GM19193 (cell line): Measurements from ENCODE around the gene SPEG.

Experiments used
- POLR2A ChIP-seq: IDR thresholded peaks from 4 replicates; pipeline ENCODE4 v1.6.1; 2011; ENCODE audit not compliant: insufficient read depth, insufficient read length; ENCODE audit errors: extremely low read depth

SPEG gene

GRCh38 chr2:219506802-219507526, 72.3 kb downstream of the SPEG start:
- TF ChIP-seq POLR2A = no peak

DNA sequence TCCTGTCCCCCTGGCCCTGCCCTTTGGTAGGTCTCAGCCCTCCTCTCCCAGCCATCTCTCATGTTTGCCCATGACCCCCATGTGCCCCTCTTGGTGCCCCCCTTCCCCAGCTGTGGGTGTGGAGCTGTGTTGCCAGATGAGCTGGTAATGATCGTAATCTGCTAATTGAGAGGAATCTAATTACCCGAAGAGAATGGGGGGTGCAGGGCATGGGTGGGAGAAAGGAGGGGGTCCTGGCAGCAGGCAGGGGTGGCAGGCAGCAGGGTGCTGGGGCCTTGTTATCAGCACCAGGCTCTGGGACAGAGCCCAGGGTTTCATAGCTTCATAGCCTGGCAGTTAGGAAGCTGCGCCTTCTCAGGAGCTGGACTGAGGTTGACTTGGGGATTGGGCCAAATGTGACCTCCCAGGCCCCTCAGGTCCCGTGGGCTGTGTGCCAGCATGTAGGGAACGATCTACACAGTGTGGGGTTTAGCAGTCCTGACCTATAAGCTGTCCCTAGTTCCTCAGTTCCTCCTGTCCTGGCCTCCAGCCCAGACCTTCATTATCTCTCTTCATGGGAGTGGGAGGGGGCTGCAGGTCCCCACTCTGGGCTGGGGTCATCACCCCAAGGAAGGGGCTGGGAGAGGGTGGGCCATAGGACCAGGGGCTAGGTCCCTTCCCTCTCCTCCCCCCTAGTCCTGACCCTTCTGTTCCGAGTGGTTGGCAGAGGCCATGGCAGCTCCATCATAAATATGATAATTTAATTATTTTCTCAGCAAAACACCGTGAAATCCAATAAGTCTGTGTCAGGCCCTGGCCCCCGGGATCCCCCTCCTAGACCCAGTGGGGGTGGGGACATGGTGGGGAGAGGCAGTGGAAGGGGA, 73.2 kb downstream of the SPEG start:
- TF ChIP-seq POLR2A = no peak

DNA sequence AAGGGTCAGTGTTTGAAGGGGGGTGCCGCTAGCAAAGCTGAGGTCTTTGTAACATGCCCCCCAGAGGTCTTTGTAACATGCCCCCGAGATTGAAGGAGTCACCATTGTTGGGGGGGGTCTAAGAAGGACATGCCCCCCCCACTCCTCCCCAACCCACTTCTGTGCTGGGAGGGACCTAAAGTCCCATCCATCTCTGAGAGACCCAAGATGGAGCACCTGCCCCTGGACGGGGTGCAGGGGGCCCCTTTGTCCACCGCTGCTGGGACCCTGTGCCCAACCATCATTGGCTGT, 73.7 kb downstream of the SPEG start:
- no peak for TF ChIP-seq POLR2A

DNA sequence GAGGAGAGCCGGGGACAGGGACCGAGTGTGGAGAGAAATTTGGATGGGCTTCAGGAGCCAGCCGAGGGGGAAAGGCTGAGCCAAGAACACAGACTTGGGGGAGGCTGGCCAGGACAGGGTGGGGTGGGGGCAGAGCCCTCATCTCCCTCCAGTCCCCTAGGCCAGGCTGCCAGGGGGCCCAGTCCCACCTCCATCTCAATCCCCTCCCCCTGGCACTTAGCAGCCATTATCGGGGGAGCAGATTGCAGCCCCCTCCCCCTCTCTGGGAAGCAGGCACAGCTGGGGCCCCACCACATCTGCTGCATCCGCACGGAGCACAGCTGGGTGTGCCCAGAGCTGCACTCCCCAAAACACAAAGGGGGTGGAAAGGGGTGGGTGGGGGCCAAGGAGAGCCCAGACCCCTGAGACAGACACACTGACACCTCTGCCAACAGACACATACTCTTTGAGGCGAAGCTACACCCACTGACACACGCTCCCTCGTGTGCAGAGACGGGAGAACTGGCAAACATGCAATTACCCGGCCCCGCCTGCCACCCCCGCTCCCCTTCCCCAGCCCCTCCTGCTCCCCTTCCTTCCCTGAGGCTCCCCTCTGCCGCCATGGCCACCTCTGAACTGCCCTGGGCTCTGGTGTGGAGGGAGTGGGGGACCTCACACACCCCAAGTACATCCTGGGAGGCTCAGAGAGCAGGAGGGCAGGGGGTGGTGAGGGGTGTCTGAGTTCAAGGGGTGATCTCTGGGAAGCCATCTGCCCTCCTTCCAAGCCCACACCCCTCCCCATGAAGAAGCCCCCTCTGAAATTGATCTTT, 74.5 kb downstream of the SPEG start:
- no peak for TF ChIP-seq POLR2A

DNA sequence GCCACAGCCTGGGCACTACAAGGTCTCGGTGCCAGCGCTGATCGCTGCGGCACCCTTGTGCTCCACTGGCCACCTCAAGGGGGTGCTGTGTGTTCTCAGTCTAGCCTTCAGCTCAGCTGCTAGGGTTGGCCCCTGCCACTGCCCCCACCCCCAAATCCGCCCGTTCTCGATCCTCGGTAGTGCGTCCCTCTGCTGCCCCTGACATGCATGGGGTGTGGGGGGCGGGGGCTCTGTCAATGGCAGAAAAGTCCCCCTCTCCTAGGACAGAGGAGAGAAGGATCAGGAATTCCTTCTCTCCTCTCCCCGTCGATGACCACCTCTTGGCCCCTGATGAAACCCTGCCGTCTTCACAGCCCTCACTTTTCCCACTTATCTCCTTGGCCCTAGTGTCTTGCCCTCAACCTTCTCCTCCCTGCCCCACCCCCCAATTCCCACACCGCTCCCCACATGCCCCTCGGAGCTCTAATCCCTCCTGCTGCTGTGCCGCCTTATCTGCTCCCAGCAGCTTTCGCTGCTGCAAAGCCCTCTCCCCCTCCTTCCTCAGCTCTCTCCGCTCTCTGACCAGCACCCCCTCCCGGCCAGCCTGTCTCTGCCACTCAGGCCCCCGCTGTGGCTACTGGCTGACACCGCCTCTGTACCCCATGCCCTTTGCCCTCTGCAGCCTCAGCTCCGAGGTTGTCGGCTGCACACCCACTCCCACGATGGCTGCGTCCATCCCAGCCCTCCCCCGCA, 75.3 kb downstream of the SPEG start:
- TF ChIP-seq POLR2A = no peak

DNA sequence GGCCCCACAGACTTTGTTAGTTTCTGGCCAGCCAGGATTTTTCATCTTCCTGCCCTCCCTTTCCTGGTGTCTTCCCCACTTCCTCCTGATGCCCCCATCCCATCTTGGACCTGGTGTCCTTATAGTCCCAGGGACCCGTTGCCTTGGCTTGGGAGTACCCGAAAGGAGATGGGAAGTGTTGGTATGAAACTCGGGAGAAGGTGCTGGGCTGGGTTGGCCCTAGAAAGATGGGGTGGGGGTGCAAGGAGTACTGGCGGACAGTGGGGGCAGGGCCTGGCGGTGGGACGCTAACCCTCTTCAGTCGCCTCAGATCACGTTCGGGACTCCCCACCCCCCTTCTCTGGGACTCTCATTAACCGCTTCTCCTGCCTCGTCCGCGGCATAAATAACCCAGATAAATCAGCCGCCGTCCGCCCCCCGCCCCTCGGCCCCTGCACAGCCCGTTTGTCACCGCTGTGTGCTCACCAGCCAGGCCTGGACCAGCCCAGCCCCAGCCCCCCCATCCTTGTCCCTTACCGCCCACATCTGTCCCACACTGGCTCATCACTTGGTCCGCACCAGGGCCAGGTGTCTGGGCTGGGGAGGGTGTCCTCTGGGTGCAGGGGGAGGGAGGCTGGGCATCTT, 76.0 kb downstream of the SPEG start:
- no peak for TF ChIP-seq POLR2A

GRCh38 chr2:219511547-219512325, 77.1 kb downstream of the SPEG start:
- TF ChIP-seq POLR2A = no peak

- no peak for TF ChIP-seq POLR2A
Measured at GRCh38 chr2:219512524-219513216, 78.0 kb downstream of the SPEG start.

- no peak for TF ChIP-seq POLR2A
Measured at GRCh38 chr2:219513787-219514186, 79.1 kb downstream of the SPEG start.

DNA sequence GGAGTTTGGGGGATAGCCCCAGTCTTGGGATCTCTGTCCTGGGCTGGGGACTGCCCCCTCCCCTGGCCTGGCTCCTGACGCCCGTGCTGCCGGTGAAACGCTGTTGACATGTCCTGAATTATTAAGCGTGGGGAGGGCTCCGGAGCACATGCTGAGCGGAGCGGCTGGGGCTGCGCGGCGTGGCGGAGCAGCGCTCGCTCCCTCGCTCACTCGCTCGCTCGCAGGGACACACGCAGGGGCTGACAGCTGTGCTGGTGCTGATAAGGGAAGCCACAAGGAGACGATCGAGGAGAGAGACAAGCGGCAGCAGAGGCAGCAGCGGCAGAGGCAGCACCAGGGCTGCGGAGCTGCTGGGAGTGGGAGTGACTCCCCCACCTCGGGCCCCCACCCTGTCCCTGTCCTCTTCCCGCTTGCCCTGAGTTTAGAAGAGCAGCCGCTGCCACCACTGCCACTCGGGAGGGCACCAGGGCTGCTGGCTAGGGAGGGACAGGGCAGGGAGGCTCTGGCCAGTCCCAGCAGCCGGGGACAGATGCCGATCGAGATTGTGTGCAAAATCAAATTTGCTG, 79.6 kb downstream of the SPEG start, which contains the start of gene ASIC4:
Gene ASIC4, plus strand, starts transcription at position 287 of the 566 bp plus-strand sequence. Its CDS starts 243 bp downstream, at position 530.
- no peak for TF ChIP-seq POLR2A

DNA sequence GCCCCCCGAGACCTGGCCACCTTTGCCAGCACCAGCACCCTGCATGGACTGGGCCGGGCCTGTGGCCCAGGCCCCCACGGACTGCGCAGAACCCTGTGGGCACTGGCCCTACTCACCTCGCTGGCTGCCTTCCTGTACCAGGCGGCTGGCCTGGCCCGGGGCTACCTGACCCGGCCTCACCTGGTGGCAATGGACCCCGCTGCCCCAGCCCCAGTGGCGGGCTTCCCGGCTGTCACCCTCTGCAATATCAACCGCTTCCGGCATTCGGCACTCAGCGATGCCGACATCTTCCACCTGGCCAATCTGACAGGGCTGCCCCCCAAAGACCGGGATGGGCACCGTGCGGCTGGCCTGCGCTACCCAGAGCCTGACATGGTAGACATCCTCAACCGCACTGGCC, 80.2 kb downstream of the SPEG start:
- TF ChIP-seq POLR2A = no peak

DNA sequence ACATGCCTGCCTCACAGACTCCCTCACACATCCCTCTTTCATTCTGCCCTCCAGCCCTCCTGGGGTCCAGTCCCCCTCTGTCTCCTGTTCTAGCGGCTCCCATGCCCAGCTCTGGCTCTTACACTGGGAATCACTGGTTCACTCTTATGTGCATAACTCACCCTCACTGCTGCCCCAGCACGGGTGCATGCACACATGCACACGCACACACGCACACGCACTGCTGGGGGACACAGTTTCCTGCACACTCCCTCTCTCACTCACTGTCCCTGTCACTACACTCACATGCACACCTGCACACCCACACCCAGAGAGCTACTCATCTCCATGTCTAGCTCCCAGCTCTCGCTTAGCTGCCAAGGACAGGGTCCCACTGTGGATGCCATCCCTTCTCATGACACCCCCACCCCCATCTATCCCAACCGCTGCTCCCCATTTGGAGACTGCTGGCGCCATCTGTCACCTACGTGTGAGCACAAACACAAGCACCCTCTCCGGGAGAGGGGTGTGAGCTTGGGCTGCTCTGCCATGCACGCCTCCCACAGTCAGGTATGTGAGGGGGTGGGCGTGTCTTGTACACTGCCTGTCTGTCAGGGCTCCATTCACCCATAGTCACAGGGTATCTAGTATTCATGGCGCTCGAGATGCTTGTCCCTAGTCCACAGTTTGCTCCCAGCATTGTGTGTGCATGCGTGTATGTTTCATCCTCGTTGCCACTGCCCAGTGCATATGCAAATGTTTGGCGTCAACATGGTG, 81.4 kb downstream of the SPEG start:
- TF ChIP-seq POLR2A = no peak

DNA sequence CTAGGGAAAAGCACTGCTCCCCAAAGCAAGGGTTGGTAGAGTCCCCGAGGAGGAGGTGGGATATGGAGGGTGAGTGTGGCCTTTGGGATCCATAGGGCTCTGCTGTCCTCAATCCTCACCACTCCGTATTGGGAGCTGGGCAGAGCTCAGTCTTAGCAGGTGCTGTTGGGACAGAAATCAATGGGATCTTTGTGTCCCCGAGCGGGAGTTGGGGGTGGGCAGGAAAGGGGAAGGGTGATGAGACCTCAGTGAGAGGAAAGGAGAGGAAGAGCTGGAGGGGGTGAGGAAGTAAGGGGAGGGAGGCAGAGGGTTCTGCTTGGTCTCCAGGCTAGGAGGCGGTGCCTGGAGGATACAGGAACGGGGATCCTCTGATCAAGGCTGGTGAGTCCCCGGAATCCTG, 82.2 kb downstream of the SPEG start:
- no peak for TF ChIP-seq POLR2A
